Measurements from ENCODE around the gene HEG1.
"Not testable (repeated sequence)": the region's sequence is repeated elsewhere in the genome, so short reads cannot be mapped to it uniquely, and the experiment has no call there.

Gene HEG1

DNA sequence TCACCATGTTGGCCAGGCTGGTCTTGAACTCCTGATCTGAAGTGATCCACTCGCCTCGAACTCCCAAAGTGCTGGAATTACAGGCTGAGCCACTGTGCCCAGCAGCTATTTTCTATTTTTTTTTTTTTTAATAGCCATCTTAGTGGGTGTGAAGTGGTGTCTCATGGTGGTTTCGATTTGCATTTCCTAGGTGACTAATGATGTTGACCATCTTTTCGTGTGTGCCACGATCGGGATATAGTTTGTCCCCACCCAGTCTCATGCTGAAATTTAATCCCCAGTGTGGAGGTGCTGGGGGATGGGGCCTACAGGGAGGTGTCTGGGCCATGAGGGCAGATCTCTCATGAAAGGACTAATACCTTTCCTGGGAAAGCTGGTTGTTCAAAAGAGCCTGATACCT, 79.4 kb downstream of the HEG1 start:
- no peak for DNase-seq

DNA sequence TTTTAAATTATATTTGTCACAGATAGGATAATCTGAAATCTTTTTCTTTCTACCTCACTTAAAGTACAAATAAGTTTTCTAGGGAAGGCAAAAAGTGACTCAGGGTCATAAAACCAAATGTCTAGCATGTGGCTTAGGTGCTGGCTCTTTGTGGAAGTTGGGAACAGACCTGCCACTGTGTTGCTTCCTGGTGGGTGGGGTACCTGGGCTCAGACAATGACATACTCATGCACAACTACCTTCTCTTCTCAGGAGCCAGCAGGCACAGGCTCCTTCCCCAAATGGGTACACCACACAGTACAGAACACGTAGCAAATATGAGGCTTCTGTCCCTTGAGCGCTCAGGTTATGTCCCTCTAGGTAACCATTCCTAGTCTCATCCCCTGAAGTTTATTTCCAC, 81.1 kb downstream of the HEG1 start:
- DNase-seq = no peak

- no peak for DNase-seq
Observed at GRCh38 chr3:124973290-124973689, 82.5 kb downstream of the HEG1 start.

GRCh38 chr3:124972457-124972856, 83.3 kb downstream of the HEG1 start:
- DNase-seq = no peak

DNA sequence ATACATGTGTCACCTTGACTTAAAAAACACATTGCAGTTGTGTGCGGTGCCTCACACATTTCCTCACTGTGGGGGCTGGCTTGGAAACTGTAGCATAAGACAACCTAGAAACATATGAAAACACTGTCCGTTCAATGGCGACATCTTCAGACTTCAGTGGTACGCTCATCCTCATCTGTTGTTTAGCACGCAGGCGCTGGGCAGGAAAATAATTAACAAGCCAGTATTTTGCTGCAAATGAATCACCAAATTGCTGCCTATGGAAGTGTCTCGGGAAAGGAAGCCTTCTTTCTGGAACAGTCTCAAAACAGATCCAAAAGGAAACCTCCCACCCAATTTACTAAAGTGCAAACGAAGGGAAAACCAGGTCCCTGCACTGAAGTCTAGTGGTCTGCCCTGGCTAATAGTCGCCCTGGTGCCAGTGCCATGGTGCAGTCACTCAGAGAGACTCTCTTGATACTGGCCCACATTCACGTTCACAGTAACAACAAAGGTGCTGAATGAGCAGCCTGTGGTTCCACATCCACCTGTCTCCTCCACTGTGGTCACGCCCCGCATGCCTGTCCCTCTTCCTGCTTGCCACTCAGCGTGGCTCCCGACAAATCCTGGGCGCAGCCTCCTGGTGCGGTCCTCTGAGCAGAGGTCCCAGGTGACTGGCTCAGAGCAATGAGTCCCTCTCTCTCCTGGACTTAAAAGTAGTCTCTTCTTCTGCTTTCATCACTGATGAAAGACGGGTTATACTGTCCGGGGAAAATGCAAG, 85.7 kb downstream of the HEG1 start:
- DNase-seq = no peak

DNA sequence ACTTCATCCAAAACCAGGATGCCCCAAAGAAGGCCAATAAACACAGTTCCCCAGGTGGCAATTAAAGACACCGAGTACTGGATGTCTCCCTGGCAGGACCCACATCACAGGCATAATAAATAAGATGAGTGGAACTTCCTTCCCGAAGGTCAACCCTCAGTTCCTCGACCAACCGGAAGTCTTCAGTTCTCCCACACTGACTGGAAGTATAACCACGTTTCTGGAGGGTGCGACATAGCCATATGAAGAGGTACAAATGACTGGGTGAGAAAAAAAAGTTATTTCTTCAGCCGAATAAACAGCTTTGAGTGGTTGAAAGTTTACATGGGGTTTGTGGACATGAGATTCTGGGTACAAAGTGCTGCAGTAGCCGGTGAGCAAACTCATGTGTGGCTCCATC, 86.6 kb downstream of the HEG1 start:
- DNase-seq = no peak

DNA sequence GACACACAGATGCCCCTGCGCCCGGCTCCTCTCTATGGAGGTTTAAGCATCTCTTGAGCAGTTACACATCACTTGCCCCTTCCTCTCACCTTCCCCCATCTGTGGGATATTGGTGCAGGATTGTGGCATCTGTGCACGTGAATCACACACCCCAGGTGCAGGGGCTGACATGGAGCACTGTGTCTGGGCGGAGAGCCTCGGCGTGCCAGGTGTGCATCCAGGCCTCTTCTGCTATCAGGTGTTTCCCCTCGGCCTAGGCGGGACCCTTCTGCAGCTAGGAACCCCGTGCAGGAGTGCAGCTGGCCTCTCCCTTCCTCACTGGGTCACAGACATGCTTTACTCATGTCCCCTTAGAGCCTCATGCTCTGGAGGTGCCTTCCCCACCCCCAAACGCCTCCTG, 87.8 kb downstream of the HEG1 start:
- no peak for DNase-seq

- DNase-seq = no peak
Observed at GRCh38 chr3:124966521-124967445, 89.0 kb downstream of the HEG1 start.

- no peak for DNase-seq
Observed at GRCh38 chr3:124965413-124965812, 90.4 kb downstream of the HEG1 start.

- no peak for DNase-seq
Observed at GRCh38 chr3:124964387-124964786, 91.4 kb downstream of the HEG1 start.

DNA sequence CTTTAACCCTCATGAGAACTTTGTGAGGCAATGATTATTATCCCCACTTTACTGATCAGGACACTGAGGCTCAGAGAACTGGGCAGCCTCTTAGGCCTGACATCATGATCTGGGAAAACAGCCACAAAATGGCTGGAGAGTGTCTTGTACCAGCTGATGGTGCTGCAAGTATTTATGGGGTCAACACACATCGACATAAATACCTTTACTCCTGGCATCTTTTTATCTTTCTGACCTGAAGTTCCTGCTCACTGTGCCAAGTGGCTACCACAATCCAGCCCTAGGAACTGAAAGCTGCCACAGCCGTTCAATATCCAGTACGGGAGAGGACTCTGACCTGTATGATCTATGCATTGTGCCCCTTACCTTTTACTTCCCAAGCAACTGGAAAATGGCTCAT, 92.0 kb downstream of the HEG1 start:
- no peak for DNase-seq

DNA sequence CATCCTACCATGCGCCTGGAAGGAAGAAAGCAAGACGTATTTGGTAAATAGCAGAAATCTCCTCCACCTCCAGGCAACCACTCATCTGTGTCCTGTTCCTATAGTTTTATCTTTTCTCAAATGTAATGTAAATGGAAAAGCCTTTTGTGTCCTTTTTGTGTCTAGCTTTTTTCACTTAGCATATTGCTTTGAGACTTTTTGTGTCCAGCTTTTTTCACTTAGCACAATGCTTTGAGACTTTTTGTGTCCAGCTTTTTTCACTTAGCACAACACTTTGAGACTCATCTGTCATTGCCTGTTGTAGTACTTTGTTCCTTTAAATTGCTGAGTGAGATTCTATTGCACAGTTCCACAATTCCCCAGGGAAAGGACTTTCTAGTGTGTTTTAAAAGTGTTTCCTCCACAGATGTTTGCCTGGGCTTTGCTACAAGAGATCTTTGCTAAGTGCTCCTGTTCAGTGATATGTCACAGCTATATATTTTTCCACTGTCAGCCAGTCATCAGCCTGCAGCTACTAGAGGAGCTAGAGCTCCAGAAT, 93.3 kb downstream of the HEG1 start:
- DNase-seq = no peak

GRCh38 chr3:124960698-124961097, 95.1 kb downstream of the HEG1 start:
- no peak for DNase-seq

- DNase-seq = no peak
Observed at GRCh38 chr3:124960105-124960504, 95.7 kb downstream of the HEG1 start.

- not testable (repeated sequence) for DNase-seq
Observed at GRCh38 chr3:124957951-124958350, 97.8 kb downstream of the HEG1 start.

DNA sequence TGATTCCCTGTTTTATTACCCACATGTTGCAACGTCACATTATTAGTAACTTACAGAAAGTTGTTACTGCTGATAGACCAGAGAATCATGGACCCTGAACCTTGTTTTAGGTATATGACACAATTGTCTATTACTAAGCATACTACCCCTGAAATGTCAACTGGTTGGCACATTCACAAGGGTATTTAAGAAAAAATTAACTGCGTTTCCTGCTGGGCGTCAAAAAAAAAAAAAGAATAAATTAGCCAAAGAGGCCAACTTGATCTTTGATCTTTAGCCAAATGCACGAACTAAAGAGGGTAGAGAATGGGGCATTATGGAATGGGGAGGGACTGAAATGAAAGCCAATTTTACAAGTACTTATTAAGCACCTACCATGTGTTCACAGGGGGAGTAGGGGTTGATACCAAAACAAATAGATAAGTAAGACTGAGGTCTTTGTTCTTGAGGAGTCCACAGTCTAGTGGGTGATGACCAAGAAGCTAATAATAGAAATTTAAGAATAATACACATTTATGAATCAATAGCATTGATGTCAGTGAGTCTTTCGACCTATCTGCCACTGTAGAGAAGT, 103.4 kb downstream of the HEG1 start:
- DNase-seq = no peak

DNA sequence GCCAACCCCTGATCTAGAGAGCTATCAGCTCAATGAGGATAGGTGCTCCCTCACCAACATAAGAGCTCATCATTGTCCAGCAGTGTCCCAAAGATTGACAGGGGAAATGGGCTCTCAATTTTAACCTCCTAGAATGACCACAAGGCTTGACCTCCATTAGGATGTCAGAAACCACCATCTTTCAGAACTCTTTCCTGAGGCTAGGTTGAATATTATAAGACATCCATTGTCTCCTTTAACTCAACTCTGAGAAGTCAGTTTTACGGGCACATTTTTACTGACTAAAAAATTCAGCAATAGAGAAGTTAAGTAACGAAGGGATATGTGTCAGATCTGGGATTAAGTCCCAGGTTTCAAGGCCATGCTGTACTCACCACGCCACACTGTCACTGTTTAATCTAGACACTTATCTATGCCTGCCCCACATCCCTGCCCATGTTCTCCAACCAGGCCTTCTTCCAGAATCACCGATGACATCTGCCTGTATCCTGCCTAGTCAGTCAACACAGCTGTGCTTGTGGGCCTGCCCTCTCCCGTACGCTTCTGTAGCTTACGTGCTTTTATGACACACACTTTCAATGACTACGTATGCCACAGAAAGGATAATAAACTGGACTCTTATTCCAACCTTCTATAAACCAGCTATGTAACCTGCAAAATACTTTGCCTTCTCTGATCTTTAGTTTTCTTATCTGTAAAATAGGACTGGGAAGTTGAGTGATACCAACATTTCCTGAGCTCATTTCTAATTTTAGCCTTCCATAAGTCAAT, 104.1 kb downstream of the HEG1 start:
- no peak for DNase-seq

DNA sequence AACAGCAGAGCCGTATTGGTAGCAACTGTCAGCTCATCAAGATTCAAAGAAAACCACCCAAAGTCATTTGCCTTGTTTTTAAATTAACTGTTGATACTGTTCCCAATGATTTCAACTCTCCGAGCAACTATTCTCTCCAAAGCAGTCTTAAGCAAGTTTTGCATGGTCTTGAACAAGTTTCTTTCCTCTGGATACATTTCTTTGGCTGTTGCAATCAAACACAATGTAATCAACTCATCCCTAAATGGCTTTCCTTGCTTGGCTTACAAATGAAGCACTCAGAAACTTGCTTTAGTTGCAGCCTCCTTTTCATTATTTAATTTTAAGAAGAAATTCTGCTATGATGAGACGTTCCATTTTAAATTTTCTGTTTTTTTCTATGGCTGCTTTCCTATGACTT, 105.8 kb downstream of the HEG1 start:
- DNase-seq = no peak

GRCh38 chr3:124942613-124943012, 113.2 kb downstream of the HEG1 start:
- no peak for DNase-seq

DNA sequence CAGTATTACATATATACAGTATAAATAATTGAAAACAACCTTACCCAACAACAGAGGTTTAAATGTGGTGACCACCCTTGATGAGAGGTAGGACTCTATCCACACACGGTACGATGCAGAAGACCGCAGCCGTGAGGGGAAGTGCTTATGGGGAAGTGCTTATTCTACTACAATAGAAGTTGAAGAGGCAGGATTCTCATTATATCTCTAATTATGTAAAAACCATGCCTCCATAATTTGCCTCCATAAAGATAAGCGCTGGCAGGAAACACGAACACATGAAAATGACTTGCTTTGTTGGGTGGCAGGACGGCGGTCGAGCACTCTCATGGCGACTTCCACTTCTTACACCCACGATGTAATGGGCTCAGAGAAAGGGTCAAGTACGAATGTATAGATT, 114.0 kb downstream of the HEG1 start:
- DNase-seq = no peak

DNA sequence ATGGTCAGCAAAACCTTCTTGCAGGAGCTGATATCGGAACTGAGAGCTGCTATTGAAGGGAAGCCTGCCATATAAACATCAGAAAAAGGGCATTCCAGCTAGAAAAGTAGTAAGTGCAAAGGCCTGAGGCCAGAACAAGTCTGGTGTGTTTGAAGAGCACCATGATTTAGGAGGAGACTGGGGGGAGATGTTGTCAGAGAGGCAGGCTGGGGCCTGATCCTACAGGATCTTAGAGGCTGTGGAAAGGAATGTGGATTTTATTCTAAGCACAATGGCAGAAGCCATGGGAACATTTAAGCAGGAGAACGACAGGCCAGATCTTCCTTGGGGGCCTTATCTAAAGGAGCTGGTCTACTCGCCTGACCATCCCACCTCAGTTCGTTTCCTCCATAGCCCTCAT, 116.1 kb downstream of the HEG1 start:
- DNase-seq = no peak

DNA sequence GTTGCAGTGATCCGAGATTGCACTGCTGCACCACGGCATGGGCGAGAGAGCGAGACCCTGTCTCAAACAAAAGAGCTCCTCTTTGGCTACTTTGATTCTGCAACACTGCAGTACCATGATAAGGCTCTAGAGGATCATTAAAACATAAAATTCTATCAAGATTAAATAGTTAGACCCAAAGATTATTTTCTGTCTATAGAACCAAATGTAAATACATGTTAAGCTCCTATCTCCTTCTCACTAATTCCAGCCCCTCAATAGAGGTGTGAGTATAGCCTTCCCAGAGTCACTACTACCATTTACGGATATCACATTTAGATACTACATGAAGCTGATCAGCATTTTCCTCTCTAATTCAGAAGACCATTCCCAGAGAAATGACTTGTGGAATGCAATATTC, 116.9 kb downstream of the HEG1 start:
- DNase-seq = no peak

DNA sequence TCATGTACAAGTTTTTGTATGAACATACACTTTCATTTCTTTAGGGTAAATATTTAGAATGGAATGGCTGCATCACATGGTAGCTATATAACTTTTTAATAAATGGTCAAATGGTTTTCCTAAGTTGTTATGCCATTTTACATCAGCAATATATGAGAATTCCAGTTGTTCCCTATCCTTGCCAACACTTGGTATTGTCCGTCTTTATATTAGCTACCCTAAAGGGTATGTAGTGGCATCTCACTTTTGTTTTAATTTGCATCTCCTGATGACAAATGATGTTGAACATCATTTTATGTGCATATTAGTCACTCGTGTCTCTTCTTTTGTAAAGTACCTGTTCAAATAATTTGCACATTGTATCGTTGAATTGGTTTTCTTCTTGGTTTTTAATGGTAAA, 118.7 kb downstream of the HEG1 start:
- DNase-seq = no peak
